H9 (cell line): ENCODE data around the gene ARHGAP8. TPM values are rescaled to one million over a fixed set of nuclear protein-coding genes. Genes with fewer than 3 reads are reported as not detected.
A peak's percentile ranks its signal among the peaks of the same experiment; 100 is the strongest.

Experiments used
- DNase-seq: peaks from one replicate; pipeline ENCODE4 v3.0.0-alpha.2; 2017
- H2AFZ ChIP-seq: one replicate; pipeline ENCODE4 v1.6.1; 2013; ENCODE audit warnings: mild to moderate bottlenecking, low read length, control low read depth, moderate library complexity
- H2AK5ac ChIP-seq: 2 replicates; pipeline ENCODE4 v1.6.1; 2013; ENCODE audit warnings: low read length, control low read depth, mixed read lengths; ENCODE audit not compliant: insufficient read length
- H2BK120ac ChIP-seq: one replicate; pipeline ENCODE4 v1.6.1; 2013; ENCODE audit warnings: low read depth, mild to moderate bottlenecking, low read length, control low read depth, inconsistent platforms; ENCODE audit not compliant: poor library complexity, severe bottlenecking
- H2BK12ac ChIP-seq: 2 replicates; pipeline ENCODE4 v1.6.1; 2013; ENCODE audit warnings: low read length, control low read depth, mixed read lengths, low read depth; ENCODE audit not compliant: insufficient read length
- H2BK15ac ChIP-seq: 2 replicates; pipeline ENCODE4 v1.6.1; 2013; ENCODE audit warnings: low read depth, low read length, control low read depth
- H2BK20ac ChIP-seq: one replicate; pipeline ENCODE4 v1.6.1; 2013; ENCODE audit warnings: low read depth, mild to moderate bottlenecking, low read length, control low read depth, inconsistent platforms; ENCODE audit not compliant: poor library complexity, severe bottlenecking
- H2BK5ac ChIP-seq: 2 replicates; pipeline ENCODE4 v1.6.1; 2013; ENCODE audit warnings: low read length, control low read depth, mixed read lengths; ENCODE audit not compliant: insufficient read length
- H3K14ac ChIP-seq: 2 replicates; pipeline ENCODE4 v1.6.1; 2013; ENCODE audit warnings: low read length, control low read depth; ENCODE audit not compliant: insufficient read depth
- H3K18ac ChIP-seq: 2 replicates; pipeline ENCODE4 v1.6.1; 2013; ENCODE audit warnings: low read depth, mild to moderate bottlenecking, mixed read lengths, low read length, control low read depth; ENCODE audit not compliant: insufficient read length
- H3K23ac ChIP-seq: 2 replicates; pipeline ENCODE4 v1.6.1; 2013; ENCODE audit warnings: low read length, control low read depth, mixed read lengths, low read depth; ENCODE audit not compliant: insufficient read length
- H3K23me2 ChIP-seq: 2 replicates; pipeline ENCODE4 v1.6.1; 2013; ENCODE audit warnings: low read depth, mild to moderate bottlenecking, mixed read lengths, low read length, control low read depth; ENCODE audit not compliant: insufficient read length, poor library complexity, severe bottlenecking
- H3K27ac ChIP-seq: 2 replicates; pipeline ENCODE4 v1.5.1; 2013; ENCODE audit warnings: low read length, control low read depth, mixed read lengths, low read depth; ENCODE audit not compliant: insufficient read length
- H3K27me3 ChIP-seq: 2 replicates; pipeline ENCODE4 v1.6.1; 2013; ENCODE audit warnings: low read length, control low read depth, inconsistent platforms; ENCODE audit not compliant: insufficient read depth
- H3K4ac ChIP-seq: 2 replicates; pipeline ENCODE4 v1.6.1; 2013; ENCODE audit warnings: low read depth, mild to moderate bottlenecking, control low read depth, inconsistent platforms, low read length, moderate library complexity
- H3K4me1 ChIP-seq: 2 replicates; pipeline ENCODE4 v1.6.1; 2013; ENCODE audit warnings: low read length, control low read depth, inconsistent platforms; ENCODE audit not compliant: insufficient read depth
- H3K4me2 ChIP-seq: 2 replicates; pipeline ENCODE4 v1.6.1; 2013; ENCODE audit warnings: low read length, control low read depth, mixed read lengths; ENCODE audit not compliant: insufficient read length, insufficient read depth
- H3K56ac ChIP-seq: 2 replicates; pipeline ENCODE4 v1.6.1; 2013; ENCODE audit warnings: low read depth, mild to moderate bottlenecking, mixed read lengths, low read length, control low read depth; ENCODE audit not compliant: insufficient read length
- H3K79me1 ChIP-seq: 2 replicates; pipeline ENCODE4 v1.6.1; 2013; ENCODE audit warnings: low read depth, mild to moderate bottlenecking, moderate library complexity, low read length, control low read depth, inconsistent platforms; ENCODE audit not compliant: insufficient read depth, poor library complexity, severe bottlenecking
- H3K79me2 ChIP-seq: 2 replicates; pipeline ENCODE4 v1.6.1; 2013; ENCODE audit warnings: low read length, control low read depth, inconsistent platforms; ENCODE audit not compliant: insufficient read depth
- H3K9ac ChIP-seq: 2 replicates; pipeline ENCODE4 v1.6.1; 2013; ENCODE audit warnings: low read length, control low read depth, mixed read lengths; ENCODE audit not compliant: insufficient read length; ENCODE audit errors: extremely low read depth
- H3K9me3 ChIP-seq: one replicate; pipeline ENCODE4 v1.6.1; 2013; ENCODE audit warnings: low read depth, low read length, inconsistent platforms; ENCODE audit not compliant: control insufficient read depth
- H3T11ph ChIP-seq: one replicate; pipeline ENCODE4 v1.6.1; 2013; ENCODE audit warnings: mild to moderate bottlenecking, low read length, control low read depth, inconsistent platforms
- H4K20me1 ChIP-seq: one replicate; pipeline ENCODE4 v1.6.1; 2013; ENCODE audit not compliant: control insufficient read depth, insufficient read length, insufficient read depth
- H4K5ac ChIP-seq: 2 replicates; pipeline ENCODE4 v1.6.1; 2013; ENCODE audit warnings: low read depth, mild to moderate bottlenecking, mixed read lengths, low read length, control low read depth; ENCODE audit not compliant: insufficient read length
- H4K8ac ChIP-seq: replicated peaks from 2 replicates; pipeline ENCODE4 v1.6.1; 2013; ENCODE audit warnings: low read length, control low read depth, mixed read lengths, low read depth; ENCODE audit not compliant: insufficient read length
- H4K91ac ChIP-seq: 2 replicates; pipeline ENCODE4 v1.6.1; 2013; ENCODE audit warnings: low read depth, mild to moderate bottlenecking, moderate library complexity, mixed read lengths, low read length, control low read depth; ENCODE audit not compliant: insufficient read length
- H3K27ac Mint-ChIP-seq, 3 experiments: 2 replicates in 2 of 3; 3 replicates in 1 of 3; pipeline ENCODE4 v1.8.0; 2020 to 2021; ENCODE audit warnings: mixed read lengths in 3 of 3, mild to moderate bottlenecking in 1 of 3, moderate library complexity in 1 of 3
- H3K27me3 Mint-ChIP-seq: 2 replicates; pipeline ENCODE4 v1.8.0; 2021; ENCODE audit warnings: low read depth, mild to moderate bottlenecking, moderate library complexity, mixed read lengths
- H3K36me3 Mint-ChIP-seq, 3 experiments: 2 replicates in 2 of 3; 3 replicates in 1 of 3; pipeline ENCODE4 v1.8.0; 2020 to 2021; ENCODE audit warnings: low read depth in 3 of 3, mixed read lengths in 3 of 3; ENCODE audit not compliant: insufficient read depth in 1 of 3
- H3K4me1 Mint-ChIP-seq, 2 experiments: 2 replicates each; pipeline ENCODE4 v1.8.0; 2020; ENCODE audit warnings: mixed read lengths in 2 of 2
- H3K4me3 Mint-ChIP-seq, 2 experiments: 2 replicates in 1 of 2; 3 replicates in 1 of 2; pipeline ENCODE4 v1.8.0; 2020 to 2021; ENCODE audit warnings: mild to moderate bottlenecking in 2 of 2, mixed read lengths in 2 of 2, moderate library complexity in 1 of 2
- H3K9me3 Mint-ChIP-seq, 2 experiments: 2 replicates in 1 of 2; 3 replicates in 1 of 2; pipeline ENCODE4 v1.8.0; 2020; ENCODE audit warnings: mild to moderate bottlenecking in 2 of 2, mixed read lengths in 2 of 2, moderate library complexity in 1 of 2
- CTCF ChIP-seq: fragments of 200-600 bp; sonication (generic); conservative IDR thresholded peaks from 3 replicates; pipeline ENCODE4 v1.8.0; 2021; ENCODE audit warnings: antibody characterized with exemption, mild to moderate bottlenecking
- WGBS: extraction: QIAGEN DNeasy Blood & Tissue Kit; methylation state at CpG from one replicate; pipeline ENCODE4 v1.1.7; 2013; ENCODE audit warnings: missing lambda C conversion rate, low lambda C conversion rate, mixed read lengths; ENCODE audit not compliant: insufficient read length; ENCODE audit errors: extremely low coverage; 5-methylcytosine and 5-hydroxymethylcytosine counted together
- total RNA-seq: library from RNA; stranded (reverse); gene quantifications from 2 replicates; pipeline ENCODE4 v1.2.1, GENCODE V29; 2021

ARHGAP8 gene
- total RNA-seq, 1 experiment from 2014 or later: 35.4 TPM

- Histone ChIP-seq H3K4ac (no peak overlapping the region), H2BK20ac (no peak overlapping the region), H3K9me3 (no peaks in the 10 kb centered on the region), H3K14ac (no peak overlapping the region), H3T11ph (no peak overlapping the region), H2BK12ac (no peak overlapping the region), H4K91ac (no peak overlapping the region), H3K27me3 (no peaks in the 10 kb centered on the region), H4K5ac (no peak overlapping the region), H3K23me2 (no peaks in the 10 kb centered on the region), H3K79me2 (no peaks in the 10 kb centered on the region), H2AK5ac (no peak overlapping the region), H2BK15ac (no peak overlapping the region), H2BK5ac (no peak overlapping the region), H2AFZ (no peak overlapping the region), H3K23ac (no peak overlapping the region), H3K56ac (no peak overlapping the region), H2BK120ac (no peak overlapping the region), H4K8ac (no peak overlapping the region), H3K9ac (no peak overlapping the region), H3K27ac (no peak overlapping the region), H3K18ac (no peak overlapping the region), H4K20me1 (no peaks in the 10 kb centered on the region), H3K4me1 (0 out of 2 replicates have a peak, but pooled peaks cover 3% of the 10 kb centered on the region), H3K4me2 (no peak overlapping the region), H3K79me1 (no peaks in the 10 kb centered on the region)
- peak overlapping the region; percentile 12 to 84 (median 62); a peak in 4 of 7 replicates for H3K27ac Mint-ChIP-seq
- WGBS: no CpG with 5 or more reads among the region's 5 CpGs
- DNase-seq: no peak
- H3K27me3 Mint-ChIP-seq: no peaks in the 10 kb centered on the region
- peaks cover 11 to 14% of the 10 kb centered on the region in 2 experiments for H3K4me1 Mint-ChIP-seq
- no peak for TF ChIP-seq CTCF
- H3K36me3 Mint-ChIP-seq: peaks cover 11 to 13% (median 12%) of the 10 kb centered on the region in 3 experiments
- H3K9me3 Mint-ChIP-seq: peaks cover 11 to 14% of the 10 kb centered on the region in 2 experiments
- H3K4me3 Mint-ChIP-seq: no peak overlapping the region
Observed at GRCh38 chr22:44775862-44776261, 23.5 kb downstream of the ARHGAP8 start.
